ENCODE data around the gene TRMT1.

Gene TRMT1

GRCh38 chr19:13092606-13093235, 23.8 kb downstream of the TRMT1 start:
- no peaks in the 10 kb centered on the region for H3K9me3 Mint-ChIP-seq
- H3K27ac Mint-ChIP-seq: no peak overlapping the region

GRCh38 chr19:13092158-13092543, 24.4 kb downstream of the TRMT1 start:
- no peak for ATAC-seq (replicated peaks)
- peaks cover 7 to 21% of the 10 kb centered on the region in 2 donors for H3K27me3 Mint-ChIP-seq

More at GRCh38 chr19:13092606-13093235, 23.8 kb downstream of the TRMT1 start:
- H3K4me1 Mint-ChIP-seq (ENCODE audit: low read depth in 2 of 2): peaks cover 10 to 12% of the 10 kb centered on the region in 2 donors
- ATAC-seq (replicated peaks): no peak
- DNase-seq: no peak
- H3K4me3 Mint-ChIP-seq: no peak overlapping the region
- H3K27me3 Mint-ChIP-seq: peaks cover 7 to 23% of the 10 kb centered on the region in 2 donors
- peaks cover 7% of the 10 kb centered on the region for H3K36me3 Mint-ChIP-seq (ENCODE audit: insufficient read depth)

GRCh38 chr19:13091400-13092157, 25.0 kb downstream of the TRMT1 start:
- DNase-seq: no peak
- no peak overlapping the region for H3K4me3 Mint-ChIP-seq
- H3K27me3 Mint-ChIP-seq: peaks cover 7 to 20% of the 10 kb centered on the region in 2 donors
- ATAC-seq (replicated peaks): no peak
- H3K36me3 Mint-ChIP-seq (ENCODE audit: insufficient read depth): peaks cover 3% of the 10 kb centered on the region
- peaks cover 7 to 10% of the 10 kb centered on the region in 2 donors for H3K4me1 Mint-ChIP-seq (ENCODE audit: low read depth in 2 of 2)
- no peak overlapping the region for H3K27ac Mint-ChIP-seq
- no peaks in the 10 kb centered on the region for H3K9me3 Mint-ChIP-seq

More at GRCh38 chr19:13092158-13092543, 24.4 kb downstream of the TRMT1 start:
- no peaks in the 10 kb centered on the region for H3K9me3 Mint-ChIP-seq
- no peak overlapping the region for H3K4me3 Mint-ChIP-seq
- H3K4me1 Mint-ChIP-seq (ENCODE audit: low read depth in 2 of 2): peaks cover 10 to 12% of the 10 kb centered on the region in 2 donors
- H3K36me3 Mint-ChIP-seq (ENCODE audit: insufficient read depth): peaks cover 6% of the 10 kb centered on the region
- H3K27ac Mint-ChIP-seq: no peak overlapping the region
- no peak for DNase-seq

- Mint-ChIP-seq H3K27ac (no peak overlapping the region), H3K9me3 (no peaks in the 10 kb centered on the region), H3K27me3 (peaks cover under 1 to 18% of the 10 kb centered on the region in 2 donors), H3K36me3 (ENCODE audit: insufficient read depth) (peaks cover 3% of the 10 kb centered on the region), H3K4me1 (ENCODE audit: low read depth in 2 of 2) (peaks cover 0 to 3% of the 10 kb centered on the region in 2 donors), H3K4me3 (no peak overlapping the region)
- DNase-seq: no peak
- no peak for ATAC-seq (replicated peaks)
These were observed 25.9 kb downstream of the TRMT1 start for GRCh38 chr19:13090511-13091231.

GRCh38 chr19:13089857-13090507, 26.6 kb downstream of the TRMT1 start:
- Mint-ChIP-seq H3K4me1 (ENCODE audit: low read depth in 2 of 2) (peaks cover 0 to 3% of the 10 kb centered on the region in 2 donors), H3K27me3 (peaks cover 0 to 15% of the 10 kb centered on the region in 2 donors), H3K27ac (no peak overlapping the region), H3K36me3 (ENCODE audit: insufficient read depth) (peaks cover 3% of the 10 kb centered on the region), H3K4me3 (no peak overlapping the region), H3K9me3 (no peaks in the 10 kb centered on the region)
- DNase-seq: no peak
- ATAC-seq (replicated peaks): no peak

GRCh38 chr19:13089139-13089856, 27.2 kb downstream of the TRMT1 start:
- H3K9me3 Mint-ChIP-seq: no peaks in the 10 kb centered on the region
- H3K4me3 Mint-ChIP-seq: no peak overlapping the region
- ATAC-seq (replicated peaks) (peak; percentile 60), DNase-seq (no peak)
- H3K36me3 Mint-ChIP-seq (ENCODE audit: insufficient read depth): peaks cover under 1% of the 10 kb centered on the region
- no peak overlapping the region for H3K27ac Mint-ChIP-seq
- peaks cover 0 to 13% of the 10 kb centered on the region in 2 donors for H3K27me3 Mint-ChIP-seq
- H3K4me1 Mint-ChIP-seq (ENCODE audit: low read depth in 2 of 2): peaks cover 0 to 2% of the 10 kb centered on the region in 2 donors

GRCh38 chr19:13087795-13088537, 28.6 kb downstream of the TRMT1 start:
- H3K27ac Mint-ChIP-seq: no peak overlapping the region
- peak overlapping the region in 1 of 2 donors; percentile 56 for H3K4me3 Mint-ChIP-seq
- peaks cover 4% of the 10 kb centered on the region for H3K36me3 Mint-ChIP-seq (ENCODE audit: insufficient read depth)
- H3K4me1 Mint-ChIP-seq (ENCODE audit: low read depth in 2 of 2): no peaks in the 10 kb centered on the region
- no peaks in the 10 kb centered on the region for H3K9me3 Mint-ChIP-seq
- ATAC-seq (replicated peaks): no peak
- H3K27me3 Mint-ChIP-seq: peaks cover 0 to 23% of the 10 kb centered on the region in 2 donors
- DNase-seq: no peak

GRCh38 chr19:13087295-13087694, 29.2 kb downstream of the TRMT1 start:
- Mint-ChIP-seq H3K27me3 (peaks cover 0 to 24% of the 10 kb centered on the region in 2 donors), H3K9me3 (no peaks in the 10 kb centered on the region), H3K36me3 (ENCODE audit: insufficient read depth) (peaks cover 4% of the 10 kb centered on the region), H3K4me1 (ENCODE audit: low read depth in 2 of 2) (no peaks in the 10 kb centered on the region), H3K4me3 (no peak overlapping the region), H3K27ac (no peak overlapping the region)
- no peak for ATAC-seq (replicated peaks)
- no peak for DNase-seq

GRCh38 chr19:13086341-13086740, 30.2 kb downstream of the TRMT1 start:
- peaks cover 4% of the 10 kb centered on the region for H3K36me3 Mint-ChIP-seq (ENCODE audit: insufficient read depth)
- H3K9me3 Mint-ChIP-seq: no peaks in the 10 kb centered on the region
- DNase-seq (no peak), ATAC-seq (replicated peaks) (no peak)
- no peak overlapping the region for H3K27ac Mint-ChIP-seq
- no peaks in the 10 kb centered on the region for H3K4me1 Mint-ChIP-seq (ENCODE audit: low read depth in 2 of 2)
- no peak overlapping the region for H3K4me3 Mint-ChIP-seq
- H3K27me3 Mint-ChIP-seq: peaks cover 0 to 31% of the 10 kb centered on the region in 2 donors

GRCh38 chr19:13085666-13086065, 30.9 kb downstream of the TRMT1 start:
- no peak overlapping the region for H3K4me3 Mint-ChIP-seq
- H3K4me1 Mint-ChIP-seq (ENCODE audit: low read depth in 2 of 2): no peaks in the 10 kb centered on the region
- H3K9me3 Mint-ChIP-seq: no peaks in the 10 kb centered on the region
- DNase-seq (no peak), ATAC-seq (replicated peaks) (no peak)
- H3K36me3 Mint-ChIP-seq (ENCODE audit: insufficient read depth): peaks cover 4% of the 10 kb centered on the region
- peaks cover 0 to 31% of the 10 kb centered on the region in 2 donors for H3K27me3 Mint-ChIP-seq
- H3K27ac Mint-ChIP-seq: no peak overlapping the region

- no peak overlapping the region for H3K4me3 Mint-ChIP-seq
- no peaks in the 10 kb centered on the region for H3K4me1 Mint-ChIP-seq (ENCODE audit: low read depth in 2 of 2)
- ATAC-seq (replicated peaks) (no peak), DNase-seq (no peak)
- H3K36me3 Mint-ChIP-seq (ENCODE audit: insufficient read depth): peaks cover 4% of the 10 kb centered on the region
- no peak overlapping the region for H3K27ac Mint-ChIP-seq
- peaks cover 0 to 31% of the 10 kb centered on the region in 2 donors for H3K27me3 Mint-ChIP-seq
- no peaks in the 10 kb centered on the region for H3K9me3 Mint-ChIP-seq
These were observed 32.9 kb downstream of the TRMT1 start for GRCh38 chr19:13083627-13084026.

GRCh38 chr19:13083008-13083404, 33.5 kb downstream of the TRMT1 start:
- no peaks in the 10 kb centered on the region for H3K9me3 Mint-ChIP-seq
- ATAC-seq (replicated peaks) (no peak), DNase-seq (no peak)
- H3K4me3 Mint-ChIP-seq: no peak overlapping the region
- peaks cover 0 to 37% of the 10 kb centered on the region in 2 donors for H3K27me3 Mint-ChIP-seq
- H3K27ac Mint-ChIP-seq: no peak overlapping the region
- H3K36me3 Mint-ChIP-seq (ENCODE audit: insufficient read depth): peaks cover 4% of the 10 kb centered on the region
- no peaks in the 10 kb centered on the region for H3K4me1 Mint-ChIP-seq (ENCODE audit: low read depth in 2 of 2)

All from effector memory CD8-positive, alpha-beta T cell (primary cell).